Stimulated activated CD8-positive, alpha-beta memory T cell treated with anti-CD3 and anti-CD28 coated beads, Interleukin-15, amount 100 ng/mL, for 1 hour (primary cell): ENCODE results near the gene PHF2.

Source experiments
- DNase-seq: peaks from one replicate; pipeline ENCODE4 v3.0.0-alpha.2; 2020; ENCODE audit warnings: low read depth

Gene PHF2

GRCh38 chr9:93576258-93577077 lies at the start of gene PHF2:
PHF2 (plus strand) TSS chr9:93576584; CDS start chr9:93576774, 190 bp downstream.
- DNase-seq, result no peak

- no peak for DNase-seq
These were observed 45.0 kb upstream of the PHF2 start for GRCh38 chr9:93531374-93531773.

DNA sequence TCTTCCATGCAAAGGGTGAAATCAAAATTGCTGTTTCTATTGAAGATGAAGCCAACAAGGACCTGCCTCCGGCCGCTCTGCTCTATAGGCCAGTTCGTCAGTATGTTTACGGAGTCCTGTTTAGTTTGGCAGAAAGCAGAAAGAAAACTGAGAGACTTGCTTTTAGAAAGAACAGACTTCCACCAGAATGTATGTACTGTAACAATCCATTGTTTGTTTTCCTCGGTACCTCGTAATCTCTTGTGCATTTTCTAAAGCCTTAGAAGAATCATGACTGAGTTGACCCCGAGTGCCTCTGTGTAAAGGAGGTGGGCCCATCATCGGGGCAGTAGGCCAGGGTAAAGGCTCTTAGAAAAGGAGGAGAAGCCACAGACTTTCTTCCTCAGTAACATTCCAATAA lies 44.2 kb upstream of the PHF2 start:
- DNase-seq, result no peak

- DNase-seq, result no peak
These were observed 42.5 kb upstream of the PHF2 start for GRCh38 chr9:93533863-93534262.

GRCh38 chr9:93536167-93536566 lies 40.2 kb upstream of the PHF2 start:
- DNase-seq, result no peak

DNA sequence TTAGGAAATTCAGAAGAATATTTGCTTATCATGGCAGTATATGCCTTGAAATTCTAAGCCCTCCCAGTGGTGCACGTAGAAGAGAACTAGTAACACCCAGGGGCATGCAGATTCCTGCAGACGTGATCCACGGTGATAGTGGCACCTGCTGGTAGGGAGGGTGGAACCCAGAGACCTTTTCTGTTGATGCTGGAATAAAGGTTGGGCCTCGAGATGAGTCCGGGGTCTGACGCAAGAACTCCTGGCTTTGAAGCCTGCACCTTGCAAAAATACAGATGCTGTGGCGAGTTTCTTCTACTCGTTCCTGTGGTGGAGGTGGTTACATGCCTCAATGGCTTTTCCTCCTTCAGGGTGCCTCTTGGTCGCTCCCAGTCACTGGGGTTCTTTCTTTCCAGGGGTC lies 39.5 kb upstream of the PHF2 start:
- no peak for DNase-seq

DNA sequence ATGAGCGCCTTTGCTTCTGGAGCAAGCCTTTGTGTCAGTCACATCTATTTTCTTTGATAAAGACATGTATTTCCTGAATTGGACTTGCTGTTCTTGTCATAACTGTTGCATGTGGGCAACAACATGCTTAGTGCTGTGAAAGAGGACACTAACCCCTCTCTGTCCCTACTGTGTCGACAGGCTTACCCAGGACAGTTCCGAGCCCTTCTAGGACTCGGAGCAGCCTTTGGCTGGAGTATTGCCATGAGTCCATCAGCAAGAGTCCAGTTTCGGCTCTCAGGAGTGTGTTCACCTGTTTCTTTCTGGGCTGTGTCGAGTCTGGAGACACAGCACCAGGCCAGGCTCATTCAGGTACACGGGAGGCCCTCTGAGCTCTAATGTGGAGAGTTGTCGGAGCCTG lies 36.1 kb upstream of the PHF2 start:
- DNase-seq, result no peak

DNA sequence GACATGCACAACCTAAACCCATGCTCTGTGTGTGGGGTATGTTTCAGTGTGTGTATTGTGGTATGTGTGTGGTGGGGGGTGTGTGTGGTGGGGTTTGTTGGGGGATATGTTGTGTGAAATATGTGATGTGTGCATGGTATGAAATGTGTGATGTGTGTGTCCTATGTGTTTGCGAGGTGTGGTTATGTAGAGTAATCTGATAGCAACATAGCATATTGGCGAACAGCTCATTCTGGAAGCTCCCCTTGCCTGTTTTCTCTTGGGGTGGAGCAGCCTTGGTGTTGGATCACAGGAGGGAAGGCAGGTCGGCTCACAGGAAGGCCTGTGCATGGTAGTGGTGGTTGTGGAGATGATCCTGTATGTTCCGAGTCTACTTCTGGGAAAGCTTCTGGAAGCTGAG lies 35.4 kb upstream of the PHF2 start:
- DNase-seq, result no peak

DNA sequence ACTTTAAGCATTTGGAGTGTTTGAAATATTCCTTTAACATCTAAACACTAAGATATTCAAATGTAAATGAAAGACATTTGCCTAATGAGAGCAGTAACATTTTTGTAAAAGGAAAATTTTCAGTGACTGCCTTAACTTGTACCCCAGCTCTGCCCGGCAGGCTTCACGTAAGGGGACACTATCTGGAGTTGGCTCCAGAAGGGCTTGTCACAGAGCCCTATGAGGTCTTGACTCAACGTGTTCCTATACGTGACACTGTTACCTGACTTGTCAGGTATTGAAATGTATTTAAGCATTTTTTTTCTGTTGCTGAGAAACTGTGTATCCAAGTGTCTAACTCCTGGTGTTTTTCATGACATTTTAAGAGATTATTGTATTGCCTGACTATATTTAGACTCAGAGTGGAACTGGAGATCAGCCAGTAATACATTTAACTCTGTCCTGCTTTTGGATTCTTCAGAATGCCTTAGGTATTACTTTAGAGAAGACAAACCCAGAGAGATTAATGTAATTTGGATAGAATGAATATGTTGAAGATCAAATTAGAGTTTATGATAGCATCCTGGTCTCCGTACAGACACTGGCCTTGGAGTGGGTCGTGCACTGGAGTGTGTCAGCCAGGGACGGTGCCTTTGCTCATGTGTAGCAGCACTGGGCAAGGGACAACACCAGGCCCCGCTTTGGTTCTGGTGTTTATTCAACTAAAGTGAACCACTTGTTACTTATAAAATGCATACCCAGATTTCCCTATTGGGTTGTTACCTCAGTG lies 34.6 kb upstream of the PHF2 start:
- DNase-seq, result no peak

DNA sequence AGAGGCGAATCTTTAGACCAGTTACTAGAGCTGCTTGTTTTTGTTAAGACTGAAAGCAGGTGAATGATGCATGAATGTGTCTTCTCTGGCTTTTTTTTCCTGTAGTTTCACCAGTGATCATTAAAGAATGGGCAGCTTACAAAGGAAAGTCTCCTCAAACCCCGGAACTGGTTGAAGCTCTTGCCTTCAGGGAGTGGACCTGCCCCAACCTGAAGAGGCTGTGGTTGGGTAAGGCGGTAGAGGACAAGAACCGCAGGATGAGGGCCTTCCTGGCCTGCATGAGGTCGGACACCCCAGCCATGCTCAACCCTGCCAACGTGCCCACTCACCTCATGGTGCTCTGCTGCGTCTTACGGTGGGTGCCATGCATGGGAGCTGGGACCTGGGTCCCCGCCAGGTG lies 33.3 kb upstream of the PHF2 start:
- DNase-seq, result no peak

DNA sequence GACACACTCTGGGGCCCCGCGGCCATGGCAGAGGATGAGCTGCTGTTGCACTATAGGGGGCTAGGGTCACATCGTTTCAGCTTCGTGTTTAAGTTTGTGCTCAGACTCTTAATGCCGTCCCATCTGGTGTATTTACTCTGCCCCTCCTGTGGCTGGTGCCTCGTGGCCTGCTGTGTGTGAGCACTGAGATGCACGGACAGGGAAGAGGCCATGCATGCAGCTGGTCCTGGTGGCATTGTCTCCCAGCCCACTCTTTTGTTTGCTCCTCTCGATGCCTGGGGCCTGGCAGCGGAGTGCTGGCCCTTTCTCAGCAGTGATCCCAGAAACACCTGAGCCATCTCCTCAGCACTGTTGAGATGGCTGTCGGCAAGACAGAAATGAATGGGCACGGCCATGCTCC lies 30.0 kb upstream of the PHF2 start:
- DNase-seq, result no peak

DNA sequence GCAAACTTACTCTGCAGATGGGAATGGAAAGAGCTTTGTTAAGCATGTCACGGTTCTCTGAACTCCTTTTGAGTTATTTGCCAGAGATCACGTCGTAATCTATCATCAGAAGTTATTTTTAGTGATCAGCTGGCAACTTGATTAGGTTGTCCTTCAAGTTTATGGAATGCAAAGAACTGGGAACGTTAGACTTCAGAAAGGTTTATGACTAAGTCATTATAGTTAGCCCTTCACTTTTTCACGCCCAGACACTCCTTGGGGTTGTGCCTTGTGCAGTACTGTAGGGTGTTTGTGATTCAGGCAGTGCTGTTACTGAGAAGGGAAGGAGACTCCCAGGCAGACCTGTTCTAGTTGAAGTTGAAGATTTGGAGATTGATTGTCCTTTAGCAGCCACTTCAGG lies 26.8 kb upstream of the PHF2 start:
- DNase-seq, result no peak

- no peak for DNase-seq
These were observed 23.5 kb upstream of the PHF2 start for GRCh38 chr9:93552923-93553322.

DNA sequence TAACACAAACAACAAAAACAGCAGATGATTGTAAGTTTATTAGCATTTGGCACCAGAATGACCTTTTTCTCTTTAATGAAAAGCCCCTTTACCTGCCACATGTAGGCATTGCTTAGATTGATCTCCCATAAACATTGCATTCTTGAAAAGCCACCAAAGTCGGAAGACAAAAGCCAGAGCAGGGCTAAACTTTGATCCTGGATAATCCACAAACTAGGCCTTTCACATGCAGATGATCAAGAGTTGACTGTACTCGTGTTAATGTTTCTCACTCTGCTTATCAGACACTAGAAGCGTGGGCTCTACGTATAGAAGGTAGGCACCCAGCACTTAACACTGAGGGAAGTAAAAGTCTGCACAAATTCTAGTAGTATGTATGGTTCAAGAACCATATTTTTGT lies 21.0 kb upstream of the PHF2 start:
- no peak for DNase-seq

DNA sequence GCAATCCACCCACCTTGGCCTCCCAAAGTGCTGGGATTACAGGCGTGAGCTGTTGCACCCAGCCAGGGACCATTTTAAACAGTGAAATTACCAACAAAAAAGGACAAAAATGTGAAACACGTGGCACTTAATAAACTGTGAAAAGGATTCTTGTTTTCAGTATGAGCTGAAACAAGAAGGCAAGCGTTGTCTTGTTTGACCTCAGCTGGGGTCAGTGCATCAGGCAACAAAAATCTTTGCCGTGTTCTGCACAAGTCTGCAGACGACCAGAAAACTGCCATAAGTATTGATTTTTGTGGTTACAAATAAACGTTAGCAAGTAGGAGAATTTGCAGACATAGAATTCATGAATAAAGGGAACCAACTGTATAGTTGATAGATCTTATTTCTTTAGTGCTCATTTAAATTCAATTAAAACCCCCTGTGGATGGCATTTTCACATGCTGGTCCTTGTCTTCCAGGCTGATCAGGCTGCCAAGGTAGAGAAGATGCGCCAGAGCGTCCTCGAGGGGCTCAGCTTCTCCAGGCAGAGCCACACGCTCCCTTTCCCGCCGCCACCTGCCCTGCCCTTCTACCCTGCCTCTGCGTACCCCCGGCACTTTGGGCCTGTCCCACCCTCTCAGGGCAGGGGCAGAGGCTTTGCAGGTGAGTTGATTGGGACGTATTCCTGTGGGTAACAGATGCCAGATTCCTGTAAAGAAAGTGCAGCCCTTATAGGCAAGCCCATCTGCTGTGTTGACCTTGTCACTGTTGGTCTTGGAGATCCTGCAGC lies 18.8 kb upstream of the PHF2 start:
- DNase-seq, result no peak

GRCh38 chr9:93558503-93558902 lies 17.9 kb upstream of the PHF2 start:
- DNase-seq, result no peak

GRCh38 chr9:93560991-93561390 lies 15.4 kb upstream of the PHF2 start:
- DNase-seq, result no peak

DNA sequence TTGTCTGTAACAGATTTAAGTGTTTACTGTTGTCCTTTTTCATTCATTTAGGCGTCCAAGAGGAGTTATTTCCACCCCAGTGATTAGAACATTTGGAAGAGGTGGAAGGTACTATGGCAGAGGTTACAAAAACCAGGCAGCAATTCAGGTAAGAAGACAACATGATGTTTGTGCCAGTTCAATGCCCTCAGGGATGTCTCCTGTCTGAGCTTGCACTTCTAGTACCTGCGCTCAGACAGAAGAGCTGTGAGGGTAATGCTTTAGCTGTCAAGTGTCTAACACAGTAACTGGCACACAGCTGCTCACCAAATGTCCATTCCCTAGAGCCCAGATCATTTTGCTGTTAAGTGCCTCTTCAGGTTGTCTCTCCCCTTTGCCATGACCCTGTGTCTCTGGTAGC lies 14.2 kb upstream of the PHF2 start:
- DNase-seq, result no peak

DNA sequence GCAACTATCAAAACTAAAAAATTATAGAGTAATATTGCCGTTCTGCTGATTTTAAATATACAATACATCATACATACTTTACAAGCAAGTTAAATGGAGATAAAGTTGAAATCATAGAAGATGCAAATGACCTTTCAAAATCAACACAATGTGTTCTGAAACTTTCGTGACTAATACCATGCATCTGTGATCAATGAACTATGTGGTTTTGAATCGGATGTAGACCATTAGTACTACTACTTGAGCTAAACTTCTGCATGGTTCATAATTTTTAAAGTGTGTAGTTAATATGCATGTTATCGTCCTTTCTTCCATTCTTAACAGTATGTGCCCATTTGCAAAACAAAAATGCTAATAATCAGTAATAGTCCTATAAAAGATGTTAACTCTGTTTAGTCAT lies 11.3 kb upstream of the PHF2 start:
- DNase-seq, result no peak

DNA sequence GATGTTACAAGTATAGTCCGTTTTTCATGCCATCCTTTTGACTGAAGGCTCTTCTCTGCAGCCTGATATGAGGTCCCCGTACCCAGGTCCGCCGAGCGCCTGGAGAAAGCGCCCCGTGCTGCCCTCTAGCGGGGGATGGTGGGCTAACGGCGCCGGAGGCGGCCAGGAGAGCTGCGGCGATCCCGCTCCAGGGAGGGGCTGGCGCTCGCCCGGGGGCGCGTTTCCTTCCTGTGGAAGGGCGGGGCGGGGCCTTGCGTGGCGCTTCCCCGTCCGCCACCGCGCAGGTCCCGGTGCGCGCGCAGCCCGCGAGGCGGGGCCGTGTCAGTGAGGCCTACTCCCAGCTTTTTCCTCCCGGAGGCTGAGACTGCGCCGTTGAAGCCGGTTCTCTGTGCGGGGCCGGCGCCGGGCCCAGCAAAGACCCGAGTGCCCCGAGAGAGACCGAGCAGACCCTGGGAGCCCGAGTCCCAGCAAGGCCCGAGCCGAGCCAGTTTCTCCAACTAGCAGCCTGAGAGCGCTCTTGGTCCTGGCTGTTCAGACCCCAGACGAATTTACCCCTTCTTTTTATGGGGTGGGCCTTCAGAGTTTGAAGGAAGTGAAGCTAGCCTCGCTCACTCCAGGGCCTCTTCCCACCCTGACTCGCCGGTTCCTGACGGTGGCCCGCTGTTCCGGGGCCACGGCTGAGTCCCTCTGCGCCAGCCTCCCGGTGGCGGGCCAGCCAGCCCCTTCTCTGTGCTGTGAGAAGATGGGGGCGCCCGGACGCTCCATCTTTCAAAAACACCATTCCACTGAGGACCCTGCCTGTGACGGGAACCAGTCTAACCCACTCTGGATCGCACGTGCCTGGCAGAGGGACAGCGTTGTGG lies 9.7 kb upstream of the PHF2 start:
- peak; percentile 99 for DNase-seq

DNA sequence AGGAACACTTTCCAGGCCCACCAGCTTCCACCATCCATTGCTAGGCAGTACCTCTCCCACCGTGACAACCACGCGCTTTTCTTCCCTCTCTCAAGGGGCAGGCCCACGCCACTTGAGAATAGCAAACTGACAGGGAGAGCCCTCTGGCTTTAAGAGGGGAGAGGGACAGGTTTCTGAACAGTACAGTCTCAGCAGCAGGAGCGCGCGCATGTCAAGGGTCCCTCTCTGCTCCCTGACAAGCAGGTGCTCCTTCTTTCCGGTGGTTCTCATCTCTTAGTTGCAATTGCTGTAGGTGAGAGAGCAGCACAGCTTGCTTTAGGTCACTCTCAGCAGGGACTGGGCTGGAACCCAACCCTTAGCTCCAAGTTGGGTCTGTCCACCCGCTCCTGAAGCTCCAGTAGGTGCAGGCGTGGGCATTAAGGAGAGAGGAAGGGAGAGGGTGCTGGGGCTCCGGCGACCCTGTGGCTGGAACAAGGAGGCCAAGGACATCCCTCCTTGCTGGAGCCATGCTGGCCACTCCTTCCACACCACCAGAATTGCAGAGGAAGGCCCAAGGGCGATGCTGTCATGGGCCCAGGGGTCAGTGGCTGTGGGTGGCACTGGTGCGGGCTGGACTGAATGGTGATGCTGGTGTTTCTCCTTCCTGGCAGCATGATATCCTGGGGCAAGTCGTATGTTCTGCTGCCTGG lies 9.0 kb upstream of the PHF2 start:
- no peak for DNase-seq
